Hypothalamus (tissue), 51 donors: ENCODE results near the gene ATP5F1C.
"Not testable (repeated sequence)": the region's sequence is repeated elsewhere in the genome, so short reads cannot be mapped to it uniquely, and the experiment has no call there.

Experiments used
- DNase-seq, 51 donors: peaks; one replicate each; lab custom pipeline; 2025; lab: John Stamatoyannopoulos, UW

Gene ATP5F1C

GRCh38 chr10:7792541-7792940, 4.6 kb downstream of the ATP5F1C start:
- DNase-seq = peak in 1 of 51 donors; percentile 4

GRCh38 chr10:7794251-7795026, 6.5 kb downstream of the ATP5F1C start:
- DNase-seq = no peak

GRCh38 chr10:7795605-7796004, 7.6 kb downstream of the ATP5F1C start:
- no peak for DNase-seq

- no peak for DNase-seq
Measured at GRCh38 chr10:7797582-7797981, 9.6 kb downstream of the ATP5F1C start.

GRCh38 chr10:7802606-7803005, 14.6 kb downstream of the ATP5F1C start:
- DNase-seq = no peak

- DNase-seq = no peak
Measured at GRCh38 chr10:7804216-7804615, 16.2 kb downstream of the ATP5F1C start.

GRCh38 chr10:7804741-7805140, 16.8 kb downstream of the ATP5F1C start:
- DNase-seq = peak in 1 of 51 donors; percentile 21

GRCh38 chr10:7808686-7809267, 20.8 kb downstream of the ATP5F1C start:
- DNase-seq = no peak

GRCh38 chr10:7810443-7810842, 22.5 kb downstream of the ATP5F1C start:
- no peak for DNase-seq

- no peak for DNase-seq
Measured at GRCh38 chr10:7811000-7811399, 23.0 kb downstream of the ATP5F1C start.

GRCh38 chr10:7811743-7812142, 23.8 kb downstream of the ATP5F1C start:
- DNase-seq = not testable (repeated sequence)

GRCh38 chr10:7813481-7813880, 25.5 kb downstream of the ATP5F1C start:
- DNase-seq = no peak

- no peak for DNase-seq
Measured at GRCh38 chr10:7817576-7817975, 29.6 kb downstream of the ATP5F1C start.

- DNase-seq = no peak
Measured at GRCh38 chr10:7817984-7818294, 30.0 kb downstream of the ATP5F1C start.

GRCh38 chr10:7818295-7819120, 30.5 kb downstream of the ATP5F1C start, which contains the start of gene TAF3:
TSS of gene TAF3 (plus strand) at chr10:7818505. CDS start at chr10:7818710, 205 bp downstream.
- peak; percentile 36 to 93 (median 80) for DNase-seq

- DNase-seq = peak in 33 of 51 donors; percentile 2 to 62 (median 31)
Measured at GRCh38 chr10:7819121-7819460, 31.1 kb downstream of the ATP5F1C start.

GRCh38 chr10:7824251-7824650, 36.3 kb downstream of the ATP5F1C start:
- no peak for DNase-seq

GRCh38 chr10:7826971-7827370, 39.0 kb downstream of the ATP5F1C start:
- no peak for DNase-seq

- no peak for DNase-seq
Measured at GRCh38 chr10:7829289-7829834, 41.4 kb downstream of the ATP5F1C start.

- DNase-seq = no peak
Measured at GRCh38 chr10:7832060-7832459, 44.1 kb downstream of the ATP5F1C start.

GRCh38 chr10:7833210-7833609, 45.2 kb downstream of the ATP5F1C start:
- DNase-seq = no peak
